Measurements from ENCODE around the gene CKMT2. TPM values are rescaled to one million over a fixed set of nuclear protein-coding genes. Genes with fewer than 3 reads are reported as not detected.

CKMT2 gene
- total RNA-seq, 3 donors from 2014 or later, result 3.6 to 5.3 (median 3.7) TPM

DNA sequence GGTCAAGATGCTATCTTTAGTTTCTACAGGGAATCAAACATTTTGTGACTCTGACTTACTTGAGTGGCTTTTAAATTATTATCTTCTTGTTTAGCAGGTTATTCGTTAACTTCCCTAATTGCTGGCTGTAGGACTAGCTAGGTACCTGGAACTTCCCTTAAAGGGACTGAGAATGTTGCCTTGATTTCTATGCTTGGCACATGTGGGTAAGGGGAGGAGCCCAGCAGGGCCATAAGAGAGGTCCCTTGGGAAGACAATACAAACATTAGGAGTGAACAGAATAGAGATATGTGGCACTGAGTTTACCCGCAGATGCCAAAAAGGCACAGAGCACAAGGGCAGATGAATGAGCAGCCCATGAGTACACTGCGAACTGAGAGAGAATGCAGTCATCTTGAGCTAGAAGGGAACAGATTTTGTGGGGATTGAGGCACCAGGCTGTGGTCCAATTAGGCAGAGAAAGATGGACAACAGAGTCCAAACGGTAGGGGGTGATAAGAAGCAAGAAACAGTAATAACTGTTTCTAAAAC is 9.8 kb downstream of the CKMT2 start:
- no peak for DNase-seq (ENCODE audit: low spot score in 2 of 2)
- TF ChIP-seq, protein P1, sequence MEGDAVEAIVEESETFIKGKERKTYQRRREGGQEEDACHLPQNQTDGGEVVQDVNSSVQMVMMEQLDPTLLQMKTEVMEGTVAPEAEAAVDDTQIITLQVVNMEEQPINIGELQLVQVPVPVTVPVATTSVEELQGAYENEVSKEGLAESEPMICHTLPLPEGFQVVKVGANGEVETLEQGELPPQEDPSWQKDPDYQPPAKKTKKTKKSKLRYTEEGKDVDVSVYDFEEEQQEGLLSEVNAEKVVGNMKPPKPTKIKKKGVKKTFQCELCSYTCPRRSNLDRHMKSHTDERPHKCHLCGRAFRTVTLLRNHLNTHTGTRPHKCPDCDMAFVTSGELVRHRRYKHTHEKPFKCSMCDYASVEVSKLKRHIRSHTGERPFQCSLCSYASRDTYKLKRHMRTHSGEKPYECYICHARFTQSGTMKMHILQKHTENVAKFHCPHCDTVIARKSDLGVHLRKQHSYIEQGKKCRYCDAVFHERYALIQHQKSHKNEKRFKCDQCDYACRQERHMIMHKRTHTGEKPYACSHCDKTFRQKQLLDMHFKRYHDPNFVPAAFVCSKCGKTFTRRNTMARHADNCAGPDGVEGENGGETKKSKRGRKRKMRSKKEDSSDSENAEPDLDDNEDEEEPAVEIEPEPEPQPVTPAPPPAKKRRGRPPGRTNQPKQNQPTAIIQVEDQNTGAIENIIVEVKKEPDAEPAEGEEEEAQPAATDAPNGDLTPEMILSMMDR (IDR thresholded peaks at IDR 0.05), result no peak
- no peak for TF ChIP-seq POLR2AphosphoS5 (IDR thresholded peaks at IDR 0.05)
- TF ChIP-seq POLR2A (IDR thresholded peaks at IDR 0.05), result no peak
- no peak overlapping the region for H3K27ac ChIP-seq
- no peak overlapping the region for H3K4me3 ChIP-seq
- no peaks in the 10 kb centered on the region for H3K9me3 ChIP-seq
- intact Hi-C loops (cut with DNase I; ENCODE audit: low total_unique reads), result no loop called here
- H3K4me1 ChIP-seq, result peaks cover 0 to 4% of the 10 kb centered on the region in 2 donors
- H3K36me3 ChIP-seq, result no peaks in the 10 kb centered on the region
- no peaks in the 10 kb centered on the region for H3K27me3 ChIP-seq

DNA sequence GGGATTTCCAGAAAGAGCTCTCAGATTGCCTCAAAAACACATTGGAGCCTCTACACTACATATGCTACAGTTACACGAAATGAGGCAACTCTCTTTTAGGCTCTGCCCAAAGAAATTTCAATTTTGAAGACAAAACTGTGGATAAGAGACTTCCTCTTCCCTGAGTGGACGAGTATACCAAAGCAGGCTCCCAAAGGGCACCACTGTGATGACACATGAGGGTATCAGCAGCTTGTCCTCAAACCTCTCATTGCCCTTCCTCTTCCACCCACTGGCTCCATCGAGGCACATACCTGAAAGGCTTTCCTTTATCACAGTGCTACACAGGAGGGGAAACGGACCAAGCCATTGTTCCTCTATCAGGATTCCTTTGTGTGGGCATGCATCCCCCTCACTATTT is 11.3 kb downstream of the CKMT2 start:
- intact Hi-C loops (cut with DNase I; ENCODE audit: low total_unique reads), result no loop called here

DNA sequence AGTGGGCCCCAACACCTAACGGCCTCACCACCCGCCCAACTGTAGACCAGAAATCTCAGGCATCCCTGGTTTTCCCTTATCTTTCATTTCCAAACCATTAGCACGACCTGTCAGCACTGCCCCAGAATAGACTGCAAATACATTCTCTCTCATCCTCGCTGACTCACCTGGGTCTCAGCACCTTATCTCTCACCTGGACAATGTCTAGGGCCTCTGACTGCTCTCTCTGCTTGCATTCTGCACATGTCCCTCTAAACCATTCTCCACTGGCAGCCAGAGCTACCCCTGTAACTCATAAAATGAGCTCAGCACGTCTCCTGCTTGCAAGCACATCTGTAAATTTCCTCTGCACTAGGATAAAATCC is 12.7 kb downstream of the CKMT2 start:
- TF ChIP-seq POLR2AphosphoS5 (IDR thresholded peaks at IDR 0.05) (no peak), POLR2A (IDR thresholded peaks at IDR 0.05) (no peak)
- TF ChIP-seq, protein P1 (IDR thresholded peaks at IDR 0.05), result no peak
- Histone ChIP-seq H3K27me3 (no peaks in the 10 kb centered on the region), H3K9me3 (no peaks in the 10 kb centered on the region), H3K27ac (peak overlapping the region; percentile 74 to 78), H3K4me3 (no peak overlapping the region), H3K4me1 (peaks cover 0 to 6% of the 10 kb centered on the region in 2 donors), H3K36me3 (no peaks in the 10 kb centered on the region)
- intact Hi-C loops (cut with DNase I; ENCODE audit: low total_unique reads), result no loop called here
- no peak for DNase-seq (ENCODE audit: low spot score in 2 of 2)

More for the DNA sequence above, 11.3 kb downstream of the CKMT2 start:
- no peak overlapping the region for H3K4me3 ChIP-seq
- H3K27me3 ChIP-seq, result no peaks in the 10 kb centered on the region
- peaks cover 0 to 6% of the 10 kb centered on the region in 2 donors for H3K4me1 ChIP-seq
- no peaks in the 10 kb centered on the region for H3K9me3 ChIP-seq
- no peaks in the 10 kb centered on the region for H3K36me3 ChIP-seq
- TF ChIP-seq POLR2AphosphoS5 (IDR thresholded peaks at IDR 0.05) (no peak), POLR2A (IDR thresholded peaks at IDR 0.05) (no peak)
- TF ChIP-seq, protein P1 (IDR thresholded peaks at IDR 0.05), result no peak
- DNase-seq (ENCODE audit: low spot score in 2 of 2), result no peak
- no peak overlapping the region for H3K27ac ChIP-seq

DNA sequence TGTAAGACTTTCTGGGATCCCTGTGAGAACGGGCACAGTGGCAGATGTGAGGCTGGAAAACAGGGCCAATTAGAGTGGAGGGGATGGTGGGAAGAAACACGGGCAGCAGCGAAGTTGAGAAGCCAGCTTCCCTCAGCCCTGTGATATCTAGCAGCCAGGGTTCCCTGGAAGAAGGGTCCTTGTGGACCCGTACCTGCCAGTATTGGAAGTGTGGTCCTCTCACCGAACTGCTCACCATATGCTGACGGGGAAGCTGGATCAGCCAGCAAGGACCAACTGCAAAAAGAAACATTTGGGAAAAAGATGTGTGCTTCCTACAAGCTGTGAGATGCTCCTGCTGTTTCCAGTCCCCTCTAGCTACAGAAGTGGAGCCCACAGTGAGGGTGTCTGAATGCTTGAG is 13.6 kb downstream of the CKMT2 start:
- H3K36me3 ChIP-seq, result no peaks in the 10 kb centered on the region
- H3K27me3 ChIP-seq, result no peaks in the 10 kb centered on the region
- peak overlapping the region; percentile 74 to 78 for H3K27ac ChIP-seq
- H3K9me3 ChIP-seq, result no peaks in the 10 kb centered on the region
- intact Hi-C loops (cut with DNase I; ENCODE audit: low total_unique reads), result no loop called here
- TF ChIP-seq, protein P1 (IDR thresholded peaks at IDR 0.05), result no peak
- TF ChIP-seq POLR2AphosphoS5 (IDR thresholded peaks at IDR 0.05) (no peak), POLR2A (IDR thresholded peaks at IDR 0.05) (no peak)
- H3K4me3 ChIP-seq, result no peak overlapping the region
- no peak for DNase-seq (ENCODE audit: low spot score in 2 of 2)
- H3K4me1 ChIP-seq, result peaks cover 0 to 6% of the 10 kb centered on the region in 2 donors

DNA sequence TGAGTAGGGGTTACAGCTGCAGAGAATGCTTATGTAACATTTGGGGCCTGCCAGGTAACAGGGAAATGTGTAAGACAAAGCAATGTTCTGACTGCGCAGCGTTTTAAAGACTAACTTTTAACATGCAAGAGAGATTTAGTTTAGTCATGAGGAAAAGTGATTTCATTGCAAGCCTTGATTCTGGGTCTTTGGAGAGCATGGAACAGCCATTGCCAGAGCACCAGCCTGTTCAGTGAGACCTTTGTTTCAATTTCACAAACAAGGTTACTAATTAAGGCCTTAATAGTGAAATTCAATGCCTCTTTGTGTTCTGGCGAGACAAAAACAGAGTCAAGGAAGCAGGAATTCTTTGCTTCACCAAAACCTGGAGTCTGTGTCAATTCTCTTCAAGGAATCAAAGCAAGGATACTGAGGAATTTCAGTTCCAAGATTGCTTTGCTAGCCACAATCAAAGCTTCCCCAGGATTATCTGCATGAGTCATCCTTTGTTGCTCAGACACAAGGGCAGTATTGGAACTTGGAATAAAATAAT is 14.4 kb downstream of the CKMT2 start:
- intact Hi-C loops (cut with DNase I; ENCODE audit: low total_unique reads), result no loop called here
- Histone ChIP-seq H3K9me3 (no peaks in the 10 kb centered on the region), H3K36me3 (no peaks in the 10 kb centered on the region), H3K4me1 (peaks cover 0 to 6% of the 10 kb centered on the region in 2 donors), H3K27ac (peak overlapping the region; percentile 74 to 78), H3K27me3 (no peaks in the 10 kb centered on the region), H3K4me3 (no peak overlapping the region)
- TF ChIP-seq POLR2A (IDR thresholded peaks at IDR 0.05) (no peak), POLR2AphosphoS5 (IDR thresholded peaks at IDR 0.05) (no peak)
- TF ChIP-seq, protein P1 (IDR thresholded peaks at IDR 0.05), result no peak
- no peak for DNase-seq (ENCODE audit: low spot score in 2 of 2)

Data from breast epithelium (tissue), 4 donors.